HepG2 (cell line): ENCODE results near the gene TLN1. TPM values are rescaled to one million over a fixed set of nuclear protein-coding genes. Genes with fewer than 3 reads are reported as not detected.

Experiments
- ELK4 ChIP-seq: sonication (generic); formaldehyde crosslinking; IDR thresholded peaks from 2 replicates; pipeline ENCODE4 v1.9.0; 2021; ENCODE audit warnings: missing genetic modification reagents, borderline replicate concordance
- GABPA ChIP-seq, 2 experiments: IDR thresholded peaks; 2 replicates each; pipeline ENCODE4 v1.6.1; 2011 to 2016; ENCODE audit warnings: low read depth in 2 of 2, low read length in 1 of 2, missing biosample characterization in 1 of 2, missing genetic modification characterization in 1 of 2
- GPBP1L1 ChIP-seq: sonication (generic); formaldehyde crosslinking; IDR thresholded peaks from 2 replicates; pipeline ENCODE4 v1.5.0; 2020; ENCODE audit warnings: mild to moderate bottlenecking, missing genetic modification reagents
- IRF2 ChIP-seq: IDR thresholded peaks from 2 replicates; pipeline ENCODE4 v1.6.1; 2018; ENCODE audit warnings: missing genetic modification reagents, missing compliant biosample characterization
- KAT7 ChIP-seq: IDR thresholded peaks from 2 replicates; pipeline ENCODE4 v1.6.1; 2018; ENCODE audit warnings: borderline replicate concordance, missing compliant biosample characterization
- NRL ChIP-seq: sonication (generic); formaldehyde crosslinking; IDR thresholded peaks from 2 replicates; pipeline ENCODE4 v1.5.0; 2020; ENCODE audit warnings: missing genetic modification reagents, mild to moderate bottlenecking, moderate library complexity, borderline replicate concordance
- RFX5 ChIP-seq: IDR thresholded peaks from 2 replicates; pipeline ENCODE4 v1.6.1; 2011; ENCODE audit warnings: low read depth, low read length, improper control_type of control experiment
- SKIL ChIP-seq: sonication (generic); formaldehyde crosslinking; IDR thresholded peaks from 2 replicates; pipeline ENCODE4 v1.8.0; 2022; ENCODE audit warnings: missing genetic modification reagents, mild to moderate bottlenecking, moderate library complexity, borderline replicate concordance
- SOX13 ChIP-seq, 3 experiments: fragments of 450-650 bp in 1 of 3; sonication (generic) in 1 of 3; formaldehyde crosslinking in 1 of 3; IDR thresholded peaks in 2 of 3; conservative IDR thresholded peaks in 1 of 3; 2 replicates each; pipeline versions ENCODE4 v1.5.0 to v1.6.1; 2016 to 2020; ENCODE audit warnings: antibody characterized with exemption in 1 of 3, mild to moderate bottlenecking in 1 of 3, missing compliant biosample characterization in 1 of 3, missing genetic modification reagents in 1 of 3, moderate library complexity in 1 of 3
- TBL1XR1 ChIP-seq: fragments of 150-350 bp; IDR thresholded peaks from 2 replicates; pipeline ENCODE4 v1.6.1; 2014; ENCODE audit warnings: borderline replicate concordance, low read length; ENCODE audit not compliant: partially characterized antibody
- USF2 ChIP-seq, 2 experiments: sonication (generic) in 1 of 2; formaldehyde crosslinking in 1 of 2; IDR thresholded peaks; 2 replicates each; pipeline versions ENCODE4 v1.5.1 to v1.6.1; 2011 to 2020; ENCODE audit warnings: borderline replicate concordance in 1 of 2, low read depth in 1 of 2, low read length in 1 of 2, mild to moderate bottlenecking in 1 of 2, missing genetic modification reagents in 1 of 2, moderate library complexity in 1 of 2
- ZBTB43 ChIP-seq: sonication (generic); formaldehyde crosslinking; conservative IDR thresholded peaks from 2 replicates; pipeline ENCODE4 v1.4.0; 2020; ENCODE audit warnings: missing genetic modification reagents
- ZMYM4 ChIP-seq: sonication (generic); formaldehyde crosslinking; IDR thresholded peaks from 2 replicates; pipeline ENCODE4 v1.8.1; 2023; ENCODE audit warnings: mild to moderate bottlenecking, missing genetic modification reagents
- ZNF225 ChIP-seq: sonication (generic); formaldehyde crosslinking; IDR thresholded peaks from 2 replicates; pipeline ENCODE4 v1.4.0; 2020; ENCODE audit warnings: mild to moderate bottlenecking, missing genetic modification reagents
- ZNF383 ChIP-seq: sonication (generic); formaldehyde crosslinking; IDR thresholded peaks from 2 replicates; pipeline ENCODE4 v1.4.0; 2020; ENCODE audit warnings: missing genetic modification reagents, mild to moderate bottlenecking, borderline replicate concordance
- ZNF44 ChIP-seq: sonication (generic); formaldehyde crosslinking; IDR thresholded peaks from 2 replicates; pipeline ENCODE4 v1.5.1; 2020; ENCODE audit warnings: mild to moderate bottlenecking, missing genetic modification reagents
- ZNF552 ChIP-seq: sonication (generic); formaldehyde crosslinking; IDR thresholded peaks from 2 replicates; pipeline ENCODE4 v1.9.0; 2022; ENCODE audit warnings: missing genetic modification reagents, mild to moderate bottlenecking, borderline replicate concordance
- ZNF569 ChIP-seq: sonication (generic); formaldehyde crosslinking; IDR thresholded peaks from 2 replicates; pipeline ENCODE4 v1.5.0; 2020; ENCODE audit warnings: mild to moderate bottlenecking, missing genetic modification reagents, moderate library complexity, borderline replicate concordance
- ZNF7 ChIP-seq: IDR thresholded peaks from 2 replicates; pipeline ENCODE4 v1.6.1; 2016; ENCODE audit warnings: missing biosample characterization, missing genetic modification reagents
- ZNF709 ChIP-seq: sonication (generic); formaldehyde crosslinking; IDR thresholded peaks from 2 replicates; pipeline ENCODE4 v1.5.0; 2020; ENCODE audit warnings: mild to moderate bottlenecking, missing genetic modification reagents
- polyA plus RNA-seq, 8 experiments: library from polyadenylated mRNA; depleted of rRNA in 3 of 8; stranded (reverse) in 7 of 8; unstranded in 1 of 8; fragments of >200 nt; fragmentation: Illumina TruSeq in 4 of 8; extraction: Trizol in 4 of 8; gene quantifications; 2 replicates each; pipeline versions ENCODE4 v1.2.1 to v1.2.3, GENCODE V29; 2011 to 2016; ENCODE audit warnings: low read depth in 4 of 8, missing spikeins in 1 of 8, mixed read lengths in 1 of 8; ENCODE audit not compliant: insufficient read depth in 1 of 8
- total RNA-seq, 5 experiments: library from RNA; depleted of rRNA; stranded (reverse); fragments of >200 nt; fragmentation: Illumina TruSeq; extraction: Trizol; gene quantifications; 2 replicates each; pipeline ENCODE4 v1.2.3, GENCODE V29; 2016; ENCODE audit warnings: low read depth in 1 of 5

TLN1 gene
- total and polyA plus RNA-seq, 2 of the 13 experiments (the other 11 are each of a cell fraction or from before 2014, with no cell fraction given): 35.2 to 51.8 TPM

- TF ChIP-seq GPBP1L1 (CRISPR knock-in tag): no peak
- TF ChIP-seq RFX5: no peak
- TF ChIP-seq ZMYM4 (CRISPR knock-in tag): no peak
- no peak for TF ChIP-seq ZNF7 (CRISPR knock-in tag)
- TF ChIP-seq SOX13 (IDR thresholded peaks at IDR 0.05): no peak
- TF ChIP-seq SOX13 (CRISPR knock-in tag; conservative IDR thresholded peaks at IDR 0.05 in 1 of 2, IDR thresholded peaks at IDR 0.05 in 1 of 2): no peak
- TF ChIP-seq USF2 (IDR thresholded peaks at IDR 0.05; ENCODE audit: low read depth, low read length): no peak
- no peak for TF ChIP-seq USF2 (CRISPR knock-in tag; IDR thresholded peaks at IDR 0.05; ENCODE audit: borderline replicate concordance)
- TF ChIP-seq KAT7: no peak; the same call in 1 of the 2 replicates
- TF ChIP-seq ZNF552 (CRISPR knock-in tag): no peak
- TF ChIP-seq TBL1XR1: no peak
- TF ChIP-seq ZNF44 (CRISPR knock-in tag): no peak
- no peak for TF ChIP-seq ZNF383 (CRISPR knock-in tag)
- no peak for TF ChIP-seq ELK4 (CRISPR knock-in tag)
- TF ChIP-seq ZNF709 (CRISPR knock-in tag): no peak
- TF ChIP-seq IRF2: no peak
- 0 out of 2 replicates have a peak, but pooled peaks have one; percentile 37 for TF ChIP-seq NRL
- TF ChIP-seq ZNF225: no peak
- TF ChIP-seq GABPA (IDR thresholded peaks at IDR 0.05; ENCODE audit: low read depth, low read length): no peak
- TF ChIP-seq GABPA (CRISPR knock-in tag; IDR thresholded peaks at IDR 0.05; ENCODE audit: low read depth): peak; percentile 41
- TF ChIP-seq ZNF569 (CRISPR knock-in tag): no peak
- no peak for TF ChIP-seq ZBTB43 (CRISPR knock-in tag)
- TF ChIP-seq SKIL (CRISPR knock-in tag): no peak
Measured at GRCh38 chr9:35690614-35691333, 41.2 kb downstream of the TLN1 start (continued).
